Measurements from ENCODE around the gene CD7.

CD7 gene

GRCh38 chr17:82277851-82278250, 39.6 kb downstream of the CD7 start:
- no peak for DNase-seq

- no peak for DNase-seq
These were observed 40.5 kb downstream of the CD7 start for GRCh38 chr17:82276938-82277337.

- DNase-seq = no peak
These were observed 42.1 kb downstream of the CD7 start for GRCh38 chr17:82275326-82275725.

- DNase-seq = no peak
These were observed 43.0 kb downstream of the CD7 start for GRCh38 chr17:82274134-82275020.

- peak; percentile 91 for DNase-seq
These were observed 43.9 kb downstream of the CD7 start, which contains the start of gene CSNK1D for GRCh38 chr17:82273327-82274133. CSNK1D (minus strand) TSS chr17:82273700; CDS start chr17:82273381, 319 bp downstream.

GRCh38 chr17:82272495-82273326, 44.7 kb downstream of the CD7 start:
- DNase-seq = peak; percentile 57

GRCh38 chr17:82271401-82271800, 46.0 kb downstream of the CD7 start:
- DNase-seq = no peak

- no peak for DNase-seq
These were observed 46.8 kb downstream of the CD7 start for GRCh38 chr17:82270651-82271050.

- DNase-seq = no peak
These were observed 47.4 kb downstream of the CD7 start for GRCh38 chr17:82269882-82270500.

GRCh38 chr17:82269138-82269881, 48.1 kb downstream of the CD7 start:
- no peak for DNase-seq

- DNase-seq = no peak
These were observed 49.6 kb downstream of the CD7 start for GRCh38 chr17:82267575-82268379.

- no peak for DNase-seq
These were observed 51.3 kb downstream of the CD7 start for GRCh38 chr17:82266142-82266541.
